Measurements from ENCODE around the gene TTL. TPM values are rescaled to one million over a fixed set of nuclear protein-coding genes. Genes with fewer than 3 reads are reported as not detected.
"Not testable (repeated sequence)": the region's sequence is repeated elsewhere in the genome, so short reads cannot be mapped to it uniquely, and the experiment has no call there.

TTL gene
- total RNA-seq: 10 to 100 TPM; 22.3 to 23.3 TPM
- 1 to 10 TPM; 1.8 to 5.4 TPM for polyA plus RNA-seq

GRCh38 chr2:112481528-112482233, at the start of gene TTL:
TSS of gene TTL (plus strand) at chr2:112482156. CDS start at chr2:112482345, 189 bp downstream.
- peaks cover 17 to 45% (median 28%) of the 10 kb centered on the region in 4 donors for H3K4me1 Mint-ChIP-seq
- no peaks in the 10 kb centered on the region for H3K27me3 Mint-ChIP-seq
- POLR2A ChIA-PET (ENCODE audit: partially characterized antibody): interaction anchor here (0.6 to 2.2 kb wide), 6 partner anchors 12 to 426 kb away, joined by 3 to 21 read pairs (median 4); partner anchors contain the start of genes CHCHD5 and POLR1B
- intact Hi-C loops (cut with micrococcal nuclease): loop anchor here (1.0 to 10.0 kb wide), 4 partner anchors 61 to 243 kb away; partner anchors contain the start of genes NT5DC4, POLR1B and ZC3H8
- Histone ChIP-seq H3K4me1 (ENCODE audit: insufficient read depth, low read length) (peaks cover 26% of the 10 kb centered on the region), H3K9me3 (ENCODE audit: control insufficient read depth in 1 of 2, low read length in 2 of 2) (no peaks in the 10 kb centered on the region), H3K36me3 (ENCODE audit: insufficient read depth, low read length) (no peaks in the 10 kb centered on the region), H3K27ac (ENCODE audit: low read depth, low read length) (peak within 1 kb of the TSS; percentile 67), H3K4me3 (ENCODE audit: low read length in 2 of 2) (peak within 1 kb of the TSS; percentile 78 to 81), H3K27me3 (ENCODE audit: insufficient read depth, low read length) (no peaks in the 10 kb centered on the region)
- H3K9me3 Mint-ChIP-seq: no peaks in the 10 kb centered on the region
- H3K4me3 Mint-ChIP-seq: peak within 1 kb of the TSS; percentile 93 to 99 (median 96)
- peaks cover 0 to 18% of the 10 kb centered on the region in 2 donors for H3K36me3 Mint-ChIP-seq
- CTCF ChIA-PET (ENCODE audit: partially characterized antibody): interaction anchor here (0.7 to 3.0 kb wide), 13 partner anchors 10 to 101 kb away, joined by 3 to 40 read pairs (median 6); partner anchors contain the start of gene RGPD8
- peak within 1 kb of the TSS; percentile 84 to 97 (median 95) for H3K27ac Mint-ChIP-seq
- peak; percentile 72 to 81 (median 78) for DNase-seq

GRCh38 chr2:112432390-112432734, 49.6 kb upstream of the TTL start:
- POLR2A ChIA-PET (ENCODE audit: partially characterized antibody); H3K36me3 ChIP-seq (ENCODE audit: insufficient read depth, low read length); H3K9me3 Mint-ChIP-seq; H3K27me3 Mint-ChIP-seq; H3K36me3 Mint-ChIP-seq; H3K27me3 ChIP-seq (ENCODE audit: insufficient read depth, low read length); H3K4me1 ChIP-seq (ENCODE audit: insufficient read depth, low read length); H3K9me3 ChIP-seq (ENCODE audit: control insufficient read depth in 1 of 2, low read length in 2 of 2): not testable (repeated sequence)
- CTCF ChIA-PET (ENCODE audit: partially characterized antibody): interaction anchor here (1.2 to 1.3 kb wide), 2 partner anchors 152 to 311 kb away, joined by 3 to 5 read pairs; partner anchors contain the start of gene CHCHD5
- Mint-ChIP-seq H3K27ac (peak overlapping the region in 6 of 7 donors; percentile 61 to 87 (median 76)), H3K4me3 (peak overlapping the region; percentile 73 to 89 (median 81)), H3K4me1 (peaks cover 6 to 29% (median 15%) of the 10 kb centered on the region in 4 donors)
- H3K27ac ChIP-seq (ENCODE audit: low read depth, low read length): peak overlapping the region; percentile 46
- intact Hi-C loops (cut with micrococcal nuclease): loop anchor here (2.0 to 5.0 kb wide), 2 partner anchors 174 to 245 kb away; no protein-coding TSS in a partner anchor
- peak in 2 of 5 donors; percentile 8 to 30 for DNase-seq
- peak overlapping the region in 1 of 2 donors; percentile 28 for H3K4me3 ChIP-seq (ENCODE audit: low read length in 2 of 2)

- Mint-ChIP-seq H3K4me3 (peak overlapping the region; percentile 73 to 89 (median 82)), H3K4me1 (peaks cover 6 to 29% (median 15%) of the 10 kb centered on the region in 4 donors), H3K27ac (peak overlapping the region; percentile 61 to 87 (median 82))
- DNase-seq: peak; percentile 37 to 60 (median 52)
- intact Hi-C loops (cut with micrococcal nuclease): loop anchor here (2.0 to 5.0 kb wide), 2 partner anchors 174 to 246 kb away; no protein-coding TSS in a partner anchor
- not testable (repeated sequence) for H3K9me3 ChIP-seq (ENCODE audit: control insufficient read depth in 1 of 2, low read length in 2 of 2); H3K4me3 ChIP-seq (ENCODE audit: low read length in 2 of 2); H3K9me3 Mint-ChIP-seq; H3K36me3 ChIP-seq (ENCODE audit: insufficient read depth, low read length); H3K36me3 Mint-ChIP-seq; H3K4me1 ChIP-seq (ENCODE audit: insufficient read depth, low read length); H3K27me3 Mint-ChIP-seq; H3K27me3 ChIP-seq (ENCODE audit: insufficient read depth, low read length)
- ChIA-PET CTCF (ENCODE audit: partially characterized antibody) (interaction anchor here (0.6 to 1.3 kb wide), 8 partner anchors 48 to 509 kb away, joined by 3 to 5 read pairs (median 3); partner anchors contain the start of gene CHCHD5), POLR2A (ENCODE audit: partially characterized antibody) (interaction anchor here (1.2 kb wide), 1 partner anchor 173 kb away, joined by 3 read pairs; no protein-coding TSS in a partner anchor)
- H3K27ac ChIP-seq (ENCODE audit: low read depth, low read length): peak overlapping the region; percentile 46
Measured at GRCh38 chr2:112432735-112433479, 49.0 kb upstream of the TTL start.

- POLR2A ChIA-PET (ENCODE audit: partially characterized antibody): interaction anchor here (1.2 kb wide), 1 partner anchor 174 kb away, joined by 3 read pairs; no protein-coding TSS in a partner anchor
Measured at GRCh38 chr2:112433480-112433879, 48.5 kb upstream of the TTL start, which contains the start of gene RGPD8. TSS of gene RGPD8 (minus strand) at chr2:112433645. CDS start at chr2:112433453, 192 bp downstream.

GRCh38 chr2:112433932-112434730, 47.8 kb upstream of the TTL start:
- Mint-ChIP-seq H3K27me3 (peaks cover 5 to 9% of the 10 kb centered on the region in 2 donors), H3K27ac (peak overlapping the region in 2 of 7 donors; percentile 27 to 35), H3K36me3 (peaks cover 0 to 2% of the 10 kb centered on the region in 2 donors), H3K4me3 (peak overlapping the region in 1 of 8 donors; percentile 16), H3K9me3 (peaks cover 0 to 2% (median 0%) of the 10 kb centered on the region in 8 donors), H3K4me1 (peaks cover 6 to 29% (median 15%) of the 10 kb centered on the region in 4 donors)
- no peak overlapping the region for H3K27ac ChIP-seq (ENCODE audit: low read depth, low read length)
- ChIA-PET CTCF (ENCODE audit: partially characterized antibody) (interaction anchor here (0.7 to 1.3 kb wide), 3 partner anchors 47 to 379 kb away, joined by 3 to 4 read pairs (median 3); no protein-coding TSS in a partner anchor), POLR2A (ENCODE audit: partially characterized antibody) (interaction anchor here (0.6 to 1.2 kb wide), 2 partner anchors 160 to 175 kb away, joined by 3 read pairs; no protein-coding TSS in a partner anchor)
- H3K4me3 ChIP-seq (ENCODE audit: low read length in 2 of 2): no peak overlapping the region
- H3K27me3 ChIP-seq (ENCODE audit: insufficient read depth, low read length): no peaks in the 10 kb centered on the region
- no peaks in the 10 kb centered on the region for H3K36me3 ChIP-seq (ENCODE audit: insufficient read depth, low read length)
- peaks cover 9% of the 10 kb centered on the region for H3K4me1 ChIP-seq (ENCODE audit: insufficient read depth, low read length)
- DNase-seq: peak in 1 of 5 donors; percentile 9
- intact Hi-C loops (cut with micrococcal nuclease): loop anchor here (2.0 to 5.0 kb wide), 2 partner anchors 175 to 247 kb away; no protein-coding TSS in a partner anchor
- H3K9me3 ChIP-seq (ENCODE audit: control insufficient read depth in 1 of 2, low read length in 2 of 2): no peaks in the 10 kb centered on the region

More at GRCh38 chr2:112433480-112433879, 48.5 kb upstream of the TTL start, which contains the start of gene RGPD8:
- Mint-ChIP-seq H3K4me3 (peak within 1 kb of the TSS; percentile 73 to 89 (median 82)), H3K4me1 (peaks cover 6 to 29% (median 15%) of the 10 kb centered on the region in 4 donors), H3K27ac (peak within 1 kb of the TSS; percentile 61 to 92 (median 86))
- not testable (repeated sequence) for H3K4me1 ChIP-seq (ENCODE audit: insufficient read depth, low read length); H3K36me3 ChIP-seq (ENCODE audit: insufficient read depth, low read length); H3K27me3 ChIP-seq (ENCODE audit: insufficient read depth, low read length); H3K9me3 ChIP-seq (ENCODE audit: control insufficient read depth in 1 of 2, low read length in 2 of 2); H3K27me3 Mint-ChIP-seq; H3K9me3 Mint-ChIP-seq; H3K36me3 Mint-ChIP-seq
- CTCF ChIA-PET (ENCODE audit: partially characterized antibody): interaction anchor here (0.6 to 1.3 kb wide), 7 partner anchors 48 to 508 kb away, joined by 3 to 5 read pairs (median 3); no protein-coding TSS in a partner anchor
- peak within 1 kb of the TSS; percentile 46 for H3K27ac ChIP-seq (ENCODE audit: low read depth, low read length)
- intact Hi-C loops (cut with micrococcal nuclease): loop anchor here (2.0 to 5.0 kb wide), 2 partner anchors 175 to 246 kb away; no protein-coding TSS in a partner anchor
- peak within 1 kb of the TSS in 1 of 2 donors; percentile 28 for H3K4me3 ChIP-seq (ENCODE audit: low read length in 2 of 2)
- peak; percentile 85 to 90 (median 89) for DNase-seq
